ENCODE measurements around the gene MYO18B. TPM values are rescaled to one million over a fixed set of nuclear protein-coding genes. Genes with fewer than 3 reads are reported as not detected.

Gene MYO18B
- total and polyA plus RNA-seq, 2 of the 4 experiments (the other 2 are of a cell fraction) = under 0.01 TPM; not detected in 1

DNA sequence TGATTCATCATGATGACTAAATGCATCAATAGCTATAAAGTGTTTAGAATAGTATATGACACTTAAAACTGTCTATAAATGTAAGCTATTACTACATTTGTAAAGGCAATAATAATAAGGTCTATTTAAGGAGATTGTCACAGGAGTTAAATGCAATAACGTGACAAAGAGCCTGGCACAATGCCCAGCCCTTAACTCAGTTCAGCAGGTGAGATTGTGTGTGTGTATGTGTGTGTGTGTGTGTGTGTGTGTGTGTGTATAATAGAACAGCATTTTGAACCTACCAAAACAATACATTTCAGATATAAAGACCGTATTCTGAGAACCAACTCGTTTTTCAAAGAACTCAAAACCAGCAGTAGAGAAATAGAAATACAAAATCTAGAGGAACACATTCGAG lies 177.5 kb downstream of the MYO18B start:
- Histone ChIP-seq H2BK15ac (ENCODE audit: low read depth, low read length) (no peak overlapping the region), H2BK5ac (ENCODE audit: low read depth, low read length, poor library complexity, severe bottlenecking) (no peak overlapping the region), H3K56ac (ENCODE audit: extremely low read depth, insufficient read depth, low read length) (no peak overlapping the region), H3K36me3 (ENCODE audit: control insufficient read depth, insufficient read depth, low read length) (no peaks in the 10 kb centered on the region), H3K27me3 (ENCODE audit: control insufficient read depth, insufficient read depth, low read length) (no peaks in the 10 kb centered on the region), H2AK9ac (replicated peaks; ENCODE audit: low read depth, low read length, poor library complexity) (no peak overlapping the region), H3K4me3 (ENCODE audit: insufficient read depth, low read depth, low read length) (no peak overlapping the region), H3K18ac (ENCODE audit: low read depth, low read length) (no peak overlapping the region), H3K23ac (ENCODE audit: low read depth, low read length) (no peak overlapping the region), H4K5ac (ENCODE audit: low read depth, low read length) (no peak overlapping the region), H2BK20ac (ENCODE audit: low read depth, low read length) (no peak overlapping the region), H4K8ac (ENCODE audit: low read depth in 2 of 2, low read length in 2 of 2) (no peak overlapping the region), H3K14ac (replicated peaks; ENCODE audit: low read depth, low read length) (no peak overlapping the region), H3K9me1 (ENCODE audit: insufficient read depth, low read length) (no peaks in the 10 kb centered on the region), H3K27ac (ENCODE audit: insufficient read depth, low read length) (no peak overlapping the region), H2BK120ac (ENCODE audit: low read depth, low read length) (no peak overlapping the region), H3K4ac (ENCODE audit: low read depth, low read length) (no peak overlapping the region), H3K4me2 (ENCODE audit: low read depth, low read length) (no peak overlapping the region), H4K20me1 (ENCODE audit: insufficient read depth, low read length) (no peaks in the 10 kb centered on the region), H3K9me3 (ENCODE audit: control insufficient read depth, insufficient read depth, low read length) (peaks cover 11% of the 10 kb centered on the region; the same call in 1 of the 2 replicates), H2AK5ac (ENCODE audit: low read depth, low read length) (no peak overlapping the region), H3K4me1 (ENCODE audit: control insufficient read depth, insufficient read depth, low read length) (no peaks in the 10 kb centered on the region), H2AFZ (replicated peaks; ENCODE audit: low read length, poor library complexity) (no peak overlapping the region), H3K79me1 (ENCODE audit: low read depth in 1 of 2, low read length in 2 of 2) (no peaks in the 10 kb centered on the region), H4K91ac (ENCODE audit: insufficient read depth, low read depth, low read length) (no peak overlapping the region), H3K9ac (ENCODE audit: low read depth, low read length) (no peak overlapping the region)
- dilution Hi-C loops (cut with HindIII; ENCODE audit: low sequenced_read_pairs, unreplicated experiment) (no loop called here), in situ Hi-C loops (cut with MboI; ENCODE audit: low sequenced_read_pairs) (no loop called here), intact Hi-C loops (cut with micrococcal nuclease) (no loop called here)
- TF ChIP-seq ELK1 (IDR thresholded peaks at IDR 0.05; ENCODE audit: borderline replicate concordance, low read depth, low read length) (no peak), NFE2L2 (IDR thresholded peaks at IDR 0.05; ENCODE audit: low read depth, low read length) (no peak), POLR2A (IDR thresholded peaks at IDR 0.05; ENCODE audit: low read depth, low read length) (no peak), MAFK (IDR thresholded peaks at IDR 0.05; ENCODE audit: low read depth, low read length) (no peak), CHD1 (IDR thresholded peaks at IDR 0.05; ENCODE audit: low read depth, low read length) (no peak), FOS (IDR thresholded peaks at IDR 0.05; ENCODE audit: low read depth, low read length) (no peak), USF2 (IDR thresholded peaks at IDR 0.05; ENCODE audit: low read depth, low read length) (no peak), CEBPB (IDR thresholded peaks at IDR 0.05; ENCODE audit: low read depth, low read length) (no peak), SMC3 (IDR thresholded peaks at IDR 0.05; ENCODE audit: low read depth, low read length) (no peak), MAZ (IDR thresholded peaks at IDR 0.05; ENCODE audit: borderline replicate concordance, low read depth, low read length) (no peak)
- WGBS, 2 experiments (ENCODE audit: extremely low coverage in 2 of 2, insufficient read length in 1 of 2) = no CpG with 5 or more reads among the region's 4 CpGs
- no TSS peak for BruUV-seq (replicated peaks)
- DNase-seq = no peak
- ChIA-PET POLR2A (ENCODE audit: unreplicated experiment) (no interaction called here), CTCF (no interaction called here)
- no peak for ATAC-seq (ENCODE audit: low read depth)
